Right lobe of liver (tissue), 6 donors: ENCODE measurements around the gene RASSF1. TPM values are rescaled to one million over a fixed set of nuclear protein-coding genes. Genes with fewer than 3 reads are reported as not detected.

ENCODE experiments used
- ATAC-seq, 4 donors: fragments of 200-7000 bp; cut with Tn5 transposase; one replicate each; pipeline ENCODE4 v1.9.1; 2020; ENCODE audit warnings: mild to moderate bottlenecking in 4 of 4, moderate library complexity in 4 of 4
- DNase-seq, 3 donors: peaks; one replicate each; pipeline ENCODE4 v3.0.0-alpha.2; 2020
- H3K27ac ChIP-seq, 3 donors: fragments of 200-600 bp; one replicate each; pipeline ENCODE4 v1.8.0; 2022
- H3K27me3 ChIP-seq, 2 donors: fragments of 200-600 bp; one replicate each; pipeline ENCODE4 v1.8.0; 2022
- H3K36me3 ChIP-seq, 4 donors: fragments of 200-600 bp; sonication (generic) in 1 of 4; one replicate each; pipeline versions ENCODE4 v1.5.1 to v1.8.0; 2017 to 2022; ENCODE audit warnings: control low read depth in 1 of 4
- H3K4me1 ChIP-seq, 4 donors: fragments of 200-600 bp; sonication (generic) in 1 of 4; one replicate each; pipeline versions ENCODE4 v1.5.1 to v1.8.0; 2017 to 2022; ENCODE audit warnings: control low read depth in 1 of 4
- H3K4me3 ChIP-seq, 3 donors: fragments of 200-600 bp; one replicate each; pipeline ENCODE4 v1.8.0; 2022
- H3K9me3 ChIP-seq, 4 donors: fragments of 200-600 bp; sonication (generic) in 1 of 4; one replicate each; pipeline versions ENCODE4 v1.5.1 to v1.8.0; 2017 to 2022; ENCODE audit warnings: control low read depth in 1 of 4
- CTCF ChIP-seq, 4 donors: fragments of 200-600 bp in 3 of 4; fragments of 450-650 bp in 1 of 4; IDR thresholded peaks; one replicate each; pipeline versions ENCODE4 v1.5.1 to v1.8.0; 2016 to 2022; ENCODE audit warnings: antibody characterized with exemption in 4 of 4, mild to moderate bottlenecking in 2 of 4
- POLR2A ChIP-seq: fragments of 450-650 bp; IDR thresholded peaks from one replicate; pipeline ENCODE4 v1.6.1; 2017; ENCODE audit warnings: antibody characterized with exemption, mild to moderate bottlenecking
- WGBS: methylation state at CpG from one replicate; pipeline ENCODE4 v1.1.6; 2018; ENCODE audit warnings: low coverage, low lambda C conversion rate; ENCODE audit not compliant: insufficient coverage; ENCODE audit errors: missing lambda C conversion rate; 5-methylcytosine and 5-hydroxymethylcytosine counted together
- intact Hi-C, 2 donors: fragments of 100-400 bp; cut with DNase I; formaldehyde crosslinking; loops; one replicate each; pipeline versions ENCODE4 v1.11.2 to v1.14.1; 2022
- total RNA-seq, 6 experiments: library from RNA; depleted of rRNA in 2 of 6; stranded (reverse); fragments of >200 nt in 2 of 6; fragmentation: NEBNext Ultra II Directional in 3 of 6; extraction: Animal tissue kit (Norgen Biotek cat#: 25700) in 3 of 6; gene quantifications; one replicate each; pipeline versions ENCODE4 v1.1.0 to v1.2.4, GENCODE V29; 2016 to 2023
- donor health status: DM: no; HTN: yes; CAD: no.
- donor health status: DM: no; HTN: no; CAD: no.
- donor health status: DM: no; HTN: no; CAD: no.
- donor health status: DM: no; HTN: yes; CAD: no.
- donor health status: DM: no; HTN: yes; CAD: no.

RASSF1 gene
- total RNA-seq, 6 experiments from 2014 or later: 5.2 to 17.8 (median 9.1) TPM

- Histone ChIP-seq H3K36me3 (peaks cover 7 to 29% (median 15%) of the 10 kb centered on the region in 4 donors), H3K9me3 (no peaks in the 10 kb centered on the region), H3K27me3 (no peaks in the 10 kb centered on the region), H3K4me3 (no peak overlapping the region), H3K4me1 (peaks cover 0 to 17% (median 5%) of the 10 kb centered on the region in 4 donors), H3K27ac (no peak overlapping the region)
- 80% methylated on average over 2 of the region's 10 CpGs for WGBS
- ATAC-seq (no peak), DNase-seq (no peak)
- intact Hi-C loops: no loop called here
- TF ChIP-seq POLR2A (no peak), CTCF (IDR thresholded peaks at IDR 0.05) (no peak)
Measured at GRCh38 chr3:50330330-50330729, 10.3 kb downstream of the RASSF1 start.

- no peaks in the 10 kb centered on the region for H3K9me3 ChIP-seq
- 5% methylated on average over 21 of the region's 55 CpGs for WGBS
- peak; percentile 82 to 89 (median 86) for ATAC-seq
- H3K36me3 ChIP-seq: peaks cover 7 to 29% (median 15%) of the 10 kb centered on the region in 4 donors
- H3K27ac ChIP-seq: peak within 1 kb of the TSS in 2 of 3 donors; percentile 52 to 72
- H3K27me3 ChIP-seq: no peaks in the 10 kb centered on the region
- peaks cover 0 to 19% (median 11%) of the 10 kb centered on the region in 4 donors for H3K4me1 ChIP-seq
- intact Hi-C loops: loop anchor here in 1 of 2 donors (5.0 kb wide), 1 partner anchor 51 kb away; the partner anchor contains the start of gene LSMEM2
- H3K4me3 ChIP-seq: peak within 1 kb of the TSS; percentile 82 to 93 (median 83)
- TF ChIP-seq CTCF (IDR thresholded peaks at IDR 0.05): no peak
- peak; percentile 68 for TF ChIP-seq POLR2A
- DNase-seq: peak; percentile 97 to 98 (median 97)
Measured at GRCh38 chr3:50327943-50328691, 12.5 kb downstream of the RASSF1 start, which contains the start of gene TUSC2. Gene TUSC2, minus strand, starts transcription at chr3:50328223. Its CDS starts 124 bp downstream, at chr3:50328099.

GRCh38 chr3:50327129-50327528 is 13.5 kb downstream of the RASSF1 start:
- Histone ChIP-seq H3K4me1 (peaks cover 0 to 28% (median 13%) of the 10 kb centered on the region in 4 donors), H3K36me3 (peaks cover 7 to 29% (median 15%) of the 10 kb centered on the region in 4 donors), H3K27me3 (no peaks in the 10 kb centered on the region), H3K9me3 (no peaks in the 10 kb centered on the region), H3K27ac (no peak overlapping the region), H3K4me3 (peak overlapping the region; percentile 82 to 93 (median 83))
- WGBS: 0% methylated on average over 1 of the region's 4 CpGs
- no peak for TF ChIP-seq CTCF (IDR thresholded peaks at IDR 0.05)
- TF ChIP-seq POLR2A: no peak
- no peak for ATAC-seq
- intact Hi-C loops: loop anchor here in 1 of 2 donors (5.0 kb wide), 1 partner anchor 50 kb away; the partner anchor contains the start of gene LSMEM2
- DNase-seq: no peak

GRCh38 chr3:50326182-50326541 is 14.5 kb downstream of the RASSF1 start:
- Histone ChIP-seq H3K36me3 (peaks cover 4 to 21% (median 9%) of the 10 kb centered on the region in 4 donors), H3K4me3 (no peak overlapping the region), H3K9me3 (no peaks in the 10 kb centered on the region), H3K27me3 (no peaks in the 10 kb centered on the region), H3K4me1 (peaks cover 0 to 33% (median 15%) of the 10 kb centered on the region in 4 donors), H3K27ac (no peak overlapping the region)
- no peak for DNase-seq
- 84% methylated on average over 4 of the region's 8 CpGs for WGBS
- ATAC-seq: no peak
- intact Hi-C loops: loop anchor here in 1 of 2 donors (5.0 kb wide), 1 partner anchor 49 kb away; the partner anchor contains the start of gene LSMEM2
- TF ChIP-seq CTCF (IDR thresholded peaks at IDR 0.05): no peak
- no peak for TF ChIP-seq POLR2A
